ENCODE measurements around the gene OR4X1.
"Not testable (repeated sequence)": the region's sequence is repeated elsewhere in the genome, so short reads cannot be mapped to it uniquely, and the experiment has no call there.

The OR4X1 gene, protein sequence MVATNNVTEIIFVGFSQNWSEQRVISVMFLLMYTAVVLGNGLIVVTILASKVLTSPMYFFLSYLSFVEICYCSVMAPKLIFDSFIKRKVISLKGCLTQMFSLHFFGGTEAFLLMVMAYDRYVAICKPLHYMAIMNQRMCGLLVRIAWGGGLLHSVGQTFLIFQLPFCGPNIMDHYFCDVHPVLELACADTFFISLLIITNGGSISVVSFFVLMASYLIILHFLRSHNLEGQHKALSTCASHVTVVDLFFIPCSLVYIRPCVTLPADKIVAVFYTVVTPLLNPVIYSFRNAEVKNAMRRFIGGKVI

DNA sequence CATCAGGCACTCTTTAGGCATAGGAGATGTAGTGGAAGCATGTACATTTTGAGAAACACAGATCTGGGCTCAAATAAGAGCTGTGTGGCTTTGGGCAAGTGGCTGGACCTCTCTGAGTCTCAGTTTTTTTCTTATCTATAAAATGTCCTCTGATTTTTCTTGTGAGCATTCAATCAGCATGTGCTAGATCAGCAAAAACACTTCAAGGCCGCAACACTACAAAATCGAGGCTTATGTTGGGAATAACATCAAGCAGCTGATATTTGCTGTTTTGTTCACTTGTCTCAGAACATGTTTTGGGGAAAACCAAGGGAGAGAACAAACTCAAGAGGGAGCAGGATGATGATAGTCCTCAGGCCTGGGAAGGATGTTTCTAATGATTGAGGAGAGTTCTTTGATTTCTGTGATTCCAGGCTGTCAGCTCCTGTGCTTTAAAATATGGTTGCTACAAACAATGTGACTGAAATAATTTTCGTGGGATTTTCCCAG, at the start of gene OR4X1:
TSS of gene OR4X1 (plus strand) at position 439 of the 489 bp plus-strand sequence. CDS start at position 439, 0 bp downstream.
- DNase-seq (ENCODE audit: low read depth): no peak

DNA sequence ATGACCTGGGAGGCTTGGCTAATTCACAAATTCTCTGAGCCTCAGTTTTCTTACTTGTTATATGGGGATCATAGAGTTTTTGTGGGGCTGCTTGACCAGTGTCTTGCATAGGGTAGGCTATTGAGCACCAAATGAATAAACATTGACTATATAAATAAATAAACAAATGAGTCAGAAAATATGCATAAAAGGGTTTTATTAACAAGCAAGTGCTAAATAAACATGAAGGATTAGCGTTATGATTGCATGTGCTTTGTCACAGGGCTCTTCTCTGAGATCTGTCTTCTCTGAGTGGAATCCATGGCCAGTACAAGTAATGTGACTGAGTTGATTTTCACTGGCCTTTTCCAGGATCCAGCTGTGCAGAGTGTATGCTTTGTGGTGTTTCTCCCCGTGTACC, 47.2 kb upstream of the OR4X1 start, which contains the start of gene OR4B1:
TSS of gene OR4B1 (plus strand) at position 301 of the 400 bp plus-strand sequence. CDS start at position 301, 0 bp downstream.
- DNase-seq (ENCODE audit: low read depth): no peak

DNA sequence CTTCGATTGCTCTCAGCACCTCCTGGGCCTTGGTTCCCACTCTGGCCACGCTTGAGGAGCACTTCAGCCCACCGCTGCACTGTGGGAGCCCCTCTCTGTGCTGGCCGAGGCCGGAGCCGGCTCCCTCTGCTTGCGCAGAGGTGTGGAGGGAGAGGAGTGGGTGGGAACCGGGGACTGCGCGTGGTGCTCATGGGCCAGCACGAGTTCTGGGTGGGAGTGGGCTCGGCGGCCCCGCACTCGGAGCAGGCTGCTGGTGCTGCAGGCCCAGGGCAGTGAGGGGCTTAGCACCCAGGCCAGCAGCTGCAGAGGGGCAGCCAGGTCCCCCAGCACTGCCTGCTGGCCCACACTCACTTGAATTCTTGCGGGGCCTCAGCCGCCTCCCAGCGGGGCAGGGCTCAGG, 34.9 kb upstream of the OR4X1 start:
- DNase-seq (ENCODE audit: low read depth): no peak

DNA sequence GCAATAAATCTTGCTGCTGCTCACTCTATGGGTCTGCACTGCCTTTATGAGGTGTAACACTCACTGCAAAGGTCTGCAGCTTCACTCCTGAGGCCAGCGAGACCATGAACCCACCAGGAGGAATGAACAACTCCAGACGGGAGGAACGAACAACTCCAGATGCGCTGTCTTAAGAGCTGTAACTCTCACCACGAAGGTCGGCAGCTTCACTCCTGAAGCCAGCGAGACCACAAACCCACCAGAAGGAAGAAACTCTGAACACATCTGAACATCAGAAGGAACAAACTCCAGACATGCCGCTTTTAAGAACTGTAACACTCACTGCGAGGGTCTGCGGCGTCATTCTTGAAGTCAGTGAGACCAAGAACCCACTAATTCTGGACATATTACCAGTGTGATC, 33.6 kb upstream of the OR4X1 start:
- not testable (repeated sequence) for DNase-seq (ENCODE audit: low read depth)

DNA sequence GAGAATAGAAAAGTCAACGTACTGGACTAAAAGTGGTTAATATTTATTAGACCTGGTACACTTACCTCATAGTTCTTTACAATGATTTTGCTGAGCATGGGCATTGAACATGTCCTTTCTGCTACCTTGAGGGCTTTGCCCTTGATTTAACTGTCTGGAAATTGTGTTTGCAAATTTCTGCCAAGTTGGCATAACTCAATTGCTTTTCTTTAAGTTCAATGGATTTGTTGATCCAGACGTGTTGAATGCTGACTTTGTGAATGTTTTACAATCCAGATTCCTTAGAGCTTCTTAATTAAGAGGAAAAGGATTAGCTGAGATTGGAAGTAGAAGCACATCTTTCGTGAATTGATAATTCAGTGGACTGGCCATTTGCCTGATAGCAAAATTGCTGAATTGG, 25.9 kb upstream of the OR4X1 start:
- no peak for DNase-seq (ENCODE audit: low read depth)

DNA sequence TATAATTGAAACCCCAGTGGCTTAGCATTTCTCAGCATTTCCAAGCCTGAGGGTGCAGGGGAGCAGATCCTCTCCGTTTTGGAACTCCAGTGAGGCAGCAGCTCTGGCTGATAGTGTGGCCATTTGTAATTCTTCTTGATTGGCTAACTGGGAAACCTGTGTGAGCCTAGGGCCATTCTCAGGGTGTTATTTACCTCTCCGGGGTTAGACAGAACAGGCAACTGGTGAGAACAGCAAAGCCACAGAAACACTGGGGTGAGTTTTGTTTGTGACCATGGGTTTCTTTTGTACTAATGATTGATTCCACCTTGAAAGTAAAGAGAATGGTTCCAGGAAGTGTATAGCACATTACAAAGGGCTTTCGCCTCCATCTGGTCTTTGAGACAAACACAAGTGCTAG, 21.2 kb upstream of the OR4X1 start:
- DNase-seq (ENCODE audit: low read depth): no peak

DNA sequence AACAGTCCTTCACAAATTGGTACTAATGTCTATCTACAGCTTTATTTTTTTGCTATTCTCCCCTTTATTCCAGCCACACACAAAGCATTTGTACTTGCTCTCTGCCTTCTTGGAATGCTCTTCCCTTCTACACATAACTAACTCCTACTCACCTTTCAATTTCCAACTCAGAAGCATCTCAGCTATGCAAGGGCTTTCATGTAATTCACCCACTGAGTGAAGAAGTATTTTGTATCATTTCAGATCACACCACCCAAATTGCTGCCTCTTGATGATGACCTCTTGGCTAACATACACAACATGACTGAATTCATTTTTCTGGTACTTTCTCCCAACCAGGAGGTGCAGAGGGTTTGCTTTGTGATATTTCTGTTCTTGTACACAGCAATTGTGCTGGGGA, 18.9 kb upstream of the OR4X1 start, which contains the start of gene OR4X2:
TSS of gene OR4X2 (plus strand) at position 301 of the 400 bp plus-strand sequence. CDS start at position 301, 0 bp downstream.
- no peak for DNase-seq (ENCODE audit: low read depth)

DNA sequence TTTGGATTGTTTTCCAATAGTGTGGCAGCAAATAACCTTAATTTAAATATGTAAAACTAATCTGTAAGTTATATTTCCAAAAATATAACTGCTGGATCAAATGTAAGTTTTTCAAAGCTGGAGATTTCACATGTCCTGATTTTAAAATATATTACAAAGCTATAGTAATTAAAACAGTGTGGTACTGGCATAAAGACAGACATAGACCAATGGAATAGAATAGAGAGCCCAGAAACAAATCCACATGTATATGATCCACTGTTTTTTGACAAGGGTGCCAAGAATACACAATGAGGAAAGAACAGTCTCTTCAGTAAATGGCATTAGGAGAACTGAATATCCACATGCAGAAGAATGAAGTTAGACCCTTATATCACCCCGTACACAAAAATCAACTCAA, 14.8 kb upstream of the OR4X1 start:
- DNase-seq (ENCODE audit: low read depth): no peak

DNA sequence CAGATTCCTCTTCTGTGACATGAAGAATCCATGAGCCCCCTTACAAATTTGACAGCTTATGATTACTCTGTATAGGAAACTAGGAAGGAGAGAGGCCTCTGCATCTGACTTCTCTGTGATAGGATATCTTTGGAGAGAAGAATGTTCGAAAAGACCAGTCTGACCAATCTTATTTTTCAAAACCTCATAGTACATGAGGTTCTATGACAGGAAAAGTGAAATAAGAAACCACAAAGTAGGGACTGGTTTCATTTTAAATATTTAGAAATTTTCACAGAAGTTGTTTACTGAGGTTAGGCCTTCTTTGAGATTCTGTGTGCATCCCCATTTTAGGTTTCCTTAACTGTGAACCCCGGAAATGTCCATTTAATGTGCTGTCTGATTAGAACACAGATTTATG, 2.1 kb upstream of the OR4X1 start:
- DNase-seq (ENCODE audit: low read depth): no peak

DNA sequence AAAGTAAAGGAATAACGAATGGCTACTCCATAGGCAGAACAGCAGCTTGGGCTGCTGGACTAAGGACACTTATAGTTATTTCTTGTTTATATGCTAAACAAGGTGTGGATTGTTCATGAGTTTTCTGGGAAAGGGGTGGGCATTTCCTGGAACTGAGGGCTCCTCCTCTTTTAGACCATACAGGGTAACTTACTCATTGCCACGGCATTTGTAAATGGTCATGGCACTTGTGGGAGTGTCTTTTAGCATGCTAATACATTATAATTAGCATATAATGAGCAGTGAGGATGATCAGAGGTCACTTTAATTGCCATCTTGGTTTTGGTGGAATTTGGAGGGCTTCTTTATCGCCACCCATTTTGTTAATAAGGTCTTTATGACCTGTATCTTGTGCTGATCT, 7.0 kb downstream of the OR4X1 start:
- no peak for DNase-seq (ENCODE audit: low read depth)

DNA sequence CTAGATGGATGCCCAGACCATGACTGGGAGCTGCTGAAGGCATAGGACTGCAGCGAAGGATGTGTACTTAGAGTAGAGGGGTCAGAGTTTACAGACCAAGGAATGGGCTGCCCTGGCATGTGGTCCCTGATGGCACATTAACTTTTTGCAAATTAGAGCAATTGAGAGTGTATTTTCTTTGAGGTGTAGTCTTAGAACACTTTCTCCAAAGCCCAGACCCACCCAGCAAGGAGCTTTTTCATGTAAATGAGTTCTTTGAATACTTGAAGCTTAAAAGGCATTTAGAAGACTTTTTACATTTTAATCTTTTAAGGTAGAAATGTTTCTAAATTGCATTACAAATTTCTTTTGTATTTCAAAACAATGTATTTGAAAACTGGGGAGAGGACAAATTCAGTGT, 8.9 kb downstream of the OR4X1 start:
- no peak for DNase-seq (ENCODE audit: low read depth)

DNA sequence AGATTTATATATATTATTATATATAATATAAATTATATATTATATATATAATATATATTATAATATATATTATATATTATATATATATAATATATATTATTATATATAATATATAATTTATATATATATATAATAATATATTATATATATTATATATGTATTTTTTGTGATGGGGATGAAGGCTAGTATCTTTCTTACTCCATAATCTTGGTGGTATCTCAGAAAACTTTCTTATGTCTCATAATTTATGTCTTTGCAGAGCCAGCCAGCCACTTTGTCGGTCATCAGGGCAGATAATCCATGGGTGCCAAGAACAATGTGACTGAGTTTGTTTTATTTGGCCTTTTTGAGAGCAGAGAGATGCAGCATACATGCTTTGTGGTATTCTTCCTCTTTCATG, 42.3 kb downstream of the OR4X1 start, which contains the start of gene OR4S1:
TSS of gene OR4S1 (plus strand) at position 301 of the 400 bp plus-strand sequence. CDS start at position 301, 0 bp downstream.
- DNase-seq (ENCODE audit: low read depth): no peak

DNA sequence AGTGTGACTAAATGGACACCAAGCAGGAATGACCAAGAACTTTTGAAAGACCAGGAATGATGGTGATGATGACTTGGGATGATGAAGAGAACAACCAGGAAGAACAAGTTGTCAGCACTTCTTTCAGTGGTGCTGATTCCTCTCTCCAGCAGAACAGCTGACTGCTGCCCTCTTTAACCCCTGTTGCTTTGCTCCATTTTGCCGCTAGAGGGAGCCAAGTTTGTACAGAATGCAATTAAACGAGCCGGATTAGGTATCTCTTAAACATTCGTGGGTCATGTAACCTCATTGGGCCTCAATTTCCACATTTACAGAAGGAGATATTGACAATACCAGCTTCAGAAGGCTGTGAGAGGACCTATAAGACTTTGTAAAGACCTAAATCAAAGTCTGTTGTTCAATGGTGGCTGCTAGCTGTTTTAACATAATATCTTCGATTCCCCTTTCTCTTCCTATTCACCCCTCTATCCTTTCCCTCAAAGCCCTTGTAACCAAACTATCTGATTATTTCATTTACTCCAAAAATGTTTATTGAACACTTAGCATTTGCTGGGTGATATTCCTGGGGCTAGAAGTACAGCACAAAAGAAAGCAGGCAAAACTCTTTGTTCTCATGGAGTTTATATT, 44.2 kb downstream of the OR4X1 start:
- peak; percentile 21 for DNase-seq (ENCODE audit: low read depth)

DNA sequence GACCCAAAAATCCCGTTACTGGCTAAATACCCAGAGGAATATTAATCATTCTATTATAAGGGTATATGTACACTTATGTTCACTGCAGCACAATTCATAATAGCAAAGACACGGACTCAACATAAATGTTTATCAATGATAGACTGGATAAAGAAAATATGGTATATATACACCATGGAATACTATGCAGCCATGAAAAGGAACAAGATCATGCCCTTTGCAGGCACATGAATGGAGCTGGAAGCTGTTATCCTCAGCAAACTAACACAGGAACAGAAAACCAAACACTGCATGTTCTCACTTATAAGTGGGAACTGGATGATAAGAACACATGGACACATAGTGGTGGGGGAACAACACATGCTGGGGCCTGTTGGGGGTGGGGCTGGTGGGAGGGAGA, 49.9 kb downstream of the OR4X1 start:
- not testable (repeated sequence) for DNase-seq (ENCODE audit: low read depth)

All from GM04504 (cell line).